ENCODE results near the gene SOX14. TPM values are rescaled to one million over a fixed set of nuclear protein-coding genes. Genes with fewer than 3 reads are reported as not detected.

SOX14 gene
- total RNA-seq (ENCODE audit: low replicate concordance): 0.29 and 0.62 TPM in 2 replicates
- long read RNA-seq: 0 reads

DNA sequence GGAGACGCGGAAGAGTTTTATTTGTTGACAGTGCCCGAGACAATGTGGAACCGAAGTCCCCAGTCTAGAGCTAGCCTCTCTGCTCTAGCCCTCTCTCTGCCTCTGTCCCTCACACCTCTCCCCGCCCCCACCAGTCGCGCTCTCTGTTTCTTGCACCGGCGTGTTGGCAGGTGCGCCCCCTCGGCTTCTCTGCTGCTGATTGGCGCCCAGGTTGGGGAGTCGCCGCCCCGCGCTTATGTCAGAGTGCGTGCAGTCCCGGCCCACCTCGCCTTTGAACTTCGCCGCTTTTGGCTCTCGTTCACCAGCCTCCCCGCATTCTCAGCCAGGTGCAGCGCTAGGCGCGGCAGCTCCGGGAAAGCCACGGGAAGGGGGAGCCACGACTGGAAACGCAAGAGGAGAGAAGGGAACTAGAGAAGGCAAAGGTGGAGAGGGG lies at the start of gene SOX14:
Gene SOX14, plus strand, starts transcription at position 315 of the 433 bp plus-strand sequence. CDS start 470 bp downstream, outside the sequence.
- Mint-ChIP-seq H3K27ac (peak within 1 kb of the TSS; percentile 51), H3K36me3 (no peaks in the 10 kb centered on the region), H3K4me3 (peak within 1 kb of the TSS; percentile 84), H3K4me1 (ENCODE audit: unreplicated experiment) (peaks cover 7% of the 10 kb centered on the region), H3K9me3 (no peaks in the 10 kb centered on the region), H3K27me3 (peaks cover 98% of the 10 kb centered on the region)
- TF ChIP-seq, protein P1, sequence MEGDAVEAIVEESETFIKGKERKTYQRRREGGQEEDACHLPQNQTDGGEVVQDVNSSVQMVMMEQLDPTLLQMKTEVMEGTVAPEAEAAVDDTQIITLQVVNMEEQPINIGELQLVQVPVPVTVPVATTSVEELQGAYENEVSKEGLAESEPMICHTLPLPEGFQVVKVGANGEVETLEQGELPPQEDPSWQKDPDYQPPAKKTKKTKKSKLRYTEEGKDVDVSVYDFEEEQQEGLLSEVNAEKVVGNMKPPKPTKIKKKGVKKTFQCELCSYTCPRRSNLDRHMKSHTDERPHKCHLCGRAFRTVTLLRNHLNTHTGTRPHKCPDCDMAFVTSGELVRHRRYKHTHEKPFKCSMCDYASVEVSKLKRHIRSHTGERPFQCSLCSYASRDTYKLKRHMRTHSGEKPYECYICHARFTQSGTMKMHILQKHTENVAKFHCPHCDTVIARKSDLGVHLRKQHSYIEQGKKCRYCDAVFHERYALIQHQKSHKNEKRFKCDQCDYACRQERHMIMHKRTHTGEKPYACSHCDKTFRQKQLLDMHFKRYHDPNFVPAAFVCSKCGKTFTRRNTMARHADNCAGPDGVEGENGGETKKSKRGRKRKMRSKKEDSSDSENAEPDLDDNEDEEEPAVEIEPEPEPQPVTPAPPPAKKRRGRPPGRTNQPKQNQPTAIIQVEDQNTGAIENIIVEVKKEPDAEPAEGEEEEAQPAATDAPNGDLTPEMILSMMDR (conservative IDR thresholded peaks at IDR 0.05): no peak
- no peak for DNase-seq (ENCODE audit: extremely low spot score, unreplicated experiment)

- no peaks in the 10 kb centered on the region for H3K36me3 Mint-ChIP-seq
- DNase-seq (ENCODE audit: extremely low spot score, unreplicated experiment): no peak
- no peaks in the 10 kb centered on the region for H3K9me3 Mint-ChIP-seq
- H3K27ac Mint-ChIP-seq: no peak overlapping the region
- H3K27me3 Mint-ChIP-seq: peaks cover 26% of the 10 kb centered on the region
- TF ChIP-seq, protein P1 (conservative IDR thresholded peaks at IDR 0.05): no peak
- H3K4me1 Mint-ChIP-seq (ENCODE audit: unreplicated experiment): no peaks in the 10 kb centered on the region
- no peak overlapping the region for H3K4me3 Mint-ChIP-seq
These were observed 49.6 kb upstream of the SOX14 start for GRCh38 chr3:137714551-137714950.

DNA sequence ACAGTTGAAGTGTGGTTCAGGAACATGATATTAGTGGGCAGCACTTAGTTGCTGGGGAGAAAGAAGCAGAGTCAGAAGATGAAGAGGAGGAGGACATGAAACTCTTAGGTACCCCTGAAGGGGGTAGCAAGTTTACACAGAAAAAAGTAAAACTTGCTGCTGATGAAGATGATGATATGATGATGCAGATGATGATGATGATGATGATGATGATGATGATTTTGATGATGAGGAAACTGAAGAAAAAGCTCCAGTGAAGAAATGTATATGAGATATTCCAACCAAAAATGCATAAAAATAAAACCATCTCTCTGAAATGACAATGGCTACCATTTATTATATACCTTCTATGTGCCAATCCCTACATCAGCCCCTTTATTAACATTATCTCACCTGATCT lies 39.9 kb upstream of the SOX14 start:
- TF ChIP-seq, protein P1 (conservative IDR thresholded peaks at IDR 0.05): no peak
- Mint-ChIP-seq H3K36me3 (no peaks in the 10 kb centered on the region), H3K4me1 (ENCODE audit: unreplicated experiment) (no peaks in the 10 kb centered on the region), H3K27ac (no peak overlapping the region), H3K4me3 (no peak overlapping the region), H3K9me3 (peaks cover 5% of the 10 kb centered on the region), H3K27me3 (peaks cover 36% of the 10 kb centered on the region)
- no peak for DNase-seq (ENCODE audit: extremely low spot score, unreplicated experiment)

- H3K4me3 Mint-ChIP-seq: no peak overlapping the region
- TF ChIP-seq, protein P1 (conservative IDR thresholded peaks at IDR 0.05): no peak
- H3K36me3 Mint-ChIP-seq: no peaks in the 10 kb centered on the region
- H3K4me1 Mint-ChIP-seq (ENCODE audit: unreplicated experiment): no peaks in the 10 kb centered on the region
- no peak overlapping the region for H3K27ac Mint-ChIP-seq
- H3K9me3 Mint-ChIP-seq: no peaks in the 10 kb centered on the region
- DNase-seq (ENCODE audit: extremely low spot score, unreplicated experiment): no peak
- H3K27me3 Mint-ChIP-seq: peaks cover 11% of the 10 kb centered on the region
These were observed 26.9 kb upstream of the SOX14 start for GRCh38 chr3:137737208-137737607.

DNA sequence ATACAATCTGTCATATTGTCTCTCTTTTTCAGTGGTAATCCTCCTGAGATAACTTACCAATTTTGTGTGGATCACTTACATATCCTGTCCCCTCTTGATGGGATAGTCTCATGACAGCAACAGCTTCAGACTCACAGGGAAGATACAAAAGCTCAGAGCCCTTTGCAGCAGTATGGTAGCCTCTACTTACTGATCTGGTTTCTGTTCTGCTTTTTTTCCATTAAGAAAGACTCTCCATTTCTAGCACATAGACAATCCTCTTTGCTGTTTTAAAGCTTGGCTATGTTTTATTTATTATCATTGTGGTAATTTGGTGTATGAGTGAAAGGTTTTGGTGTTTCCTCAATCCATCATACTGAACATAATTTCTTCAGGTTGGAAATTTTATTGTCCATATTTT lies 25.4 kb upstream of the SOX14 start:
- DNase-seq (ENCODE audit: extremely low spot score, unreplicated experiment): no peak
- TF ChIP-seq, protein P1 (conservative IDR thresholded peaks at IDR 0.05): no peak
- no peaks in the 10 kb centered on the region for H3K9me3 Mint-ChIP-seq
- no peaks in the 10 kb centered on the region for H3K36me3 Mint-ChIP-seq
- H3K4me1 Mint-ChIP-seq (ENCODE audit: unreplicated experiment): no peaks in the 10 kb centered on the region
- H3K27me3 Mint-ChIP-seq: peaks cover 23% of the 10 kb centered on the region
- H3K4me3 Mint-ChIP-seq: no peak overlapping the region
- no peak overlapping the region for H3K27ac Mint-ChIP-seq

DNA sequence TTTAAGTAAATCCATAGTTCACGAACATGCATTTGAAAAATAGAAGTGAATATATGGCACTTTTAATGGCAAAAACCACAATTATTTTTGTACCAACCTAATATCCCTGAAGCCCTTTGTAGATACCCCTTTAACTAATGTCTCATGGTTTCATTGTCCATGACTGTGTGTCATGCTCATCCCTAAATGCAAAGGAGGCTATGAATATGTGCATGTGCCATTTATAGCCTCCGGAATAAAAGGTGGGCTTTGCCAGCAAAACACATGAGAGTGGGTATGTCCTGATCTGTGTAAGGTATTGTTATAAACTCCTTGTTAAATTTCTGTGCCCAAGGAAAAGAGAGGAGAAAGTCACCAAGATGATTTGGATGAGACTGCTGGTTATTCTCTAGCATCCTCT lies 20.5 kb upstream of the SOX14 start:
- TF ChIP-seq, protein P1 (conservative IDR thresholded peaks at IDR 0.05): no peak
- H3K4me1 Mint-ChIP-seq (ENCODE audit: unreplicated experiment): no peaks in the 10 kb centered on the region

More for the DNA sequence above, 20.5 kb upstream of the SOX14 start:
- Mint-ChIP-seq H3K9me3 (no peaks in the 10 kb centered on the region), H3K27ac (no peak overlapping the region), H3K36me3 (no peaks in the 10 kb centered on the region), H3K27me3 (peaks cover 68% of the 10 kb centered on the region), H3K4me3 (no peak overlapping the region)
- no peak for DNase-seq (ENCODE audit: extremely low spot score, unreplicated experiment)

Measured in type B pancreatic cell (in vitro differentiated cells).